GM19463 (cell line): ENCODE measurements around the gene OPN1SW.

Experiments used
- ATAC-seq: cut with Tn5 transposase; IDR thresholded peaks from one replicate; pipeline ENCODE4 v1.9.1; 2021; ENCODE audit warnings: mild to moderate bottlenecking, moderate library complexity; ENCODE audit not compliant: unreplicated experiment

Gene OPN1SW

GRCh38 chr7:128794020-128794419, 18.4 kb upstream of the OPN1SW start:
- no peak for ATAC-seq

GRCh38 chr7:128793181-128793547, 17.6 kb upstream of the OPN1SW start:
- no peak for ATAC-seq

- ATAC-seq, result no peak
Observed at GRCh38 chr7:128792471-128793180, 17.0 kb upstream of the OPN1SW start.

- ATAC-seq, result no peak
Observed at GRCh38 chr7:128791972-128792327, 16.4 kb upstream of the OPN1SW start.

- peak; percentile 93 for ATAC-seq
Observed at GRCh38 chr7:128791121-128791971, 15.8 kb upstream of the OPN1SW start, which contains the start of gene CCDC136. Gene CCDC136 (plus strand): TSS chr7:128791968. CDS start chr7:128792412, 444 bp downstream.

GRCh38 chr7:128790315-128791041, 14.9 kb upstream of the OPN1SW start:
- no peak for ATAC-seq

- ATAC-seq, result no peak
Observed at GRCh38 chr7:128788446-128789412, 13.1 kb upstream of the OPN1SW start.

- ATAC-seq, result no peak
Observed at GRCh38 chr7:128785738-128786137, 10.1 kb upstream of the OPN1SW start.

GRCh38 chr7:128783143-128783861, 7.7 kb upstream of the OPN1SW start:
- peak; percentile 47 for ATAC-seq

GRCh38 chr7:128781851-128782250, 6.3 kb upstream of the OPN1SW start:
- ATAC-seq, result no peak

- no peak for ATAC-seq
Observed at GRCh38 chr7:128781126-128781525, 5.5 kb upstream of the OPN1SW start.

GRCh38 chr7:128778946-128779345, 3.4 kb upstream of the OPN1SW start:
- no peak for ATAC-seq

- no peak for ATAC-seq
Observed at GRCh38 chr7:128777156-128778123, 1.8 kb upstream of the OPN1SW start.

- no peak for ATAC-seq
Observed at GRCh38 chr7:128774921-128775320, 673 bp downstream of the OPN1SW start.

- ATAC-seq, result no peak
Observed at GRCh38 chr7:128774029-128774689, 1.4 kb downstream of the OPN1SW start.

GRCh38 chr7:128773604-128774003, 2.0 kb downstream of the OPN1SW start:
- no peak for ATAC-seq

- ATAC-seq, result no peak
Observed at GRCh38 chr7:128770233-128770632, 5.4 kb downstream of the OPN1SW start.

- no peak for ATAC-seq
Observed at GRCh38 chr7:128767475-128768110, 8.0 kb downstream of the OPN1SW start.
